IMR-90 (cell line): ENCODE measurements around the gene KLK6. TPM values are rescaled to one million over a fixed set of nuclear protein-coding genes. Genes with fewer than 3 reads are reported as not detected.

ENCODE experiments used
- ATAC-seq: fragments of 200-7000 bp; cut with Tn5 transposase; 2 replicates; pipeline ENCODE4 v1.9.1; 2020; ENCODE audit warnings: low read depth, mild to moderate bottlenecking, moderate library complexity
- BruUV-seq: library from RNA; stranded (reverse); fragments of 400-500 nt; replicated peaks from 2 replicates; lab custom pipeline; 2021; lab: Mats Ljungman, UMichigan
- CTCF ChIA-PET: fragments of 300-600 bp; formaldehyde crosslinking; extraction: SDS; loops from one replicate; lab custom pipeline; 2021; ENCODE audit warnings: antibody characterized with exemption; lab: Yijun Ruan, JAX
- POLR2A ChIA-PET: fragments of 300-600 bp; sonication (Branson Sonifier 250); formaldehyde crosslinking; loops from one replicate; lab custom pipeline; 2022; ENCODE audit warnings: antibody characterized with exemption; ENCODE audit not compliant: unreplicated experiment; lab: Charles Lee
- DNase-seq: peaks from one replicate; pipeline ENCODE4 v3.0.0; 2013
- H2AFZ ChIP-seq: replicated peaks from 2 replicates; pipeline ENCODE3; 2013; ENCODE audit warnings: low read length, mild to moderate bottlenecking; ENCODE audit not compliant: poor library complexity
- H2AK5ac ChIP-seq: 2 replicates; pipeline ENCODE4 v1.6.1; 2013; ENCODE audit warnings: low read depth, low read length, inconsistent platforms
- H2AK9ac ChIP-seq: replicated peaks from 2 replicates; pipeline ENCODE3; 2013; ENCODE audit warnings: mild to moderate bottlenecking, low read depth, low read length, moderate library complexity; ENCODE audit not compliant: poor library complexity
- H2BK120ac ChIP-seq: 2 replicates; pipeline ENCODE4 v1.6.1; 2013; ENCODE audit warnings: low read depth, low read length, inconsistent platforms
- H2BK15ac ChIP-seq: 3 replicates; pipeline ENCODE4 v1.6.1; 2013; ENCODE audit warnings: low read depth, low read length, inconsistent platforms
- H2BK20ac ChIP-seq: 2 replicates; pipeline ENCODE4 v1.6.1; 2013; ENCODE audit warnings: low read depth, mild to moderate bottlenecking, inconsistent platforms, low read length, moderate library complexity
- H2BK5ac ChIP-seq: 2 replicates; pipeline ENCODE4 v1.6.1; 2013; ENCODE audit warnings: mild to moderate bottlenecking, low read depth, low read length, inconsistent platforms; ENCODE audit not compliant: poor library complexity, severe bottlenecking
- H3K14ac ChIP-seq: replicated peaks from 2 replicates; pipeline ENCODE4 v1.6.1; 2013; ENCODE audit warnings: low read depth, low read length, inconsistent platforms
- H3K18ac ChIP-seq: 2 replicates; pipeline ENCODE4 v1.6.1; 2013; ENCODE audit warnings: low read depth, low read length, control low read depth
- H3K23ac ChIP-seq: 2 replicates; pipeline ENCODE4 v1.6.1; 2013; ENCODE audit warnings: low read depth, low read length, inconsistent platforms
- H3K27ac ChIP-seq: 2 replicates; pipeline ENCODE4 v1.5.1; 2013; ENCODE audit warnings: mild to moderate bottlenecking, control low read depth, low read length; ENCODE audit not compliant: insufficient read depth
- H3K27me3 ChIP-seq: 2 replicates; pipeline ENCODE4 v1.6.1; 2013; ENCODE audit warnings: low read length; ENCODE audit not compliant: control insufficient read depth, insufficient read depth
- H3K36me3 ChIP-seq: 2 replicates; pipeline ENCODE4 v1.6.1; 2013; ENCODE audit warnings: low read length, mixed read lengths; ENCODE audit not compliant: control insufficient read depth, insufficient read depth
- H3K4ac ChIP-seq: 2 replicates; pipeline ENCODE4 v1.6.1; 2013; ENCODE audit warnings: low read depth, low read length, inconsistent platforms
- H3K4me1 ChIP-seq: 2 replicates; pipeline ENCODE4 v1.6.1; 2013; ENCODE audit warnings: low read length, mixed read lengths; ENCODE audit not compliant: control insufficient read depth, insufficient read depth
- H3K4me2 ChIP-seq: 2 replicates; pipeline ENCODE4 v1.6.1; 2013; ENCODE audit warnings: low read depth, mild to moderate bottlenecking, control low read depth, low read length, moderate library complexity
- H3K4me3 ChIP-seq: 2 replicates; pipeline ENCODE4 v1.5.1; 2013; ENCODE audit warnings: low read depth, mild to moderate bottlenecking, control low read depth, low read length, moderate library complexity; ENCODE audit not compliant: insufficient read depth
- H3K56ac ChIP-seq: 2 replicates; pipeline ENCODE4 v1.6.1; 2013; ENCODE audit warnings: low read length, inconsistent platforms; ENCODE audit not compliant: insufficient read depth; ENCODE audit errors: extremely low read depth
- H3K79me1 ChIP-seq, 2 experiments: 2 replicates each; pipeline ENCODE4 v1.6.1; 2013; ENCODE audit warnings: low read length in 2 of 2, inconsistent platforms in 1 of 2, low read depth in 1 of 2
- H3K9ac ChIP-seq: 2 replicates; pipeline ENCODE4 v1.6.1; 2013; ENCODE audit warnings: low read depth, low read length, control low read depth
- H3K9me1 ChIP-seq: 2 replicates; pipeline ENCODE4 v1.6.1; 2013; ENCODE audit warnings: low read length, inconsistent platforms; ENCODE audit not compliant: insufficient read depth
- H3K9me3 ChIP-seq: 2 replicates; pipeline ENCODE4 v1.6.1; 2013; ENCODE audit warnings: low read length; ENCODE audit not compliant: control insufficient read depth, insufficient read depth
- H4K20me1 ChIP-seq: 2 replicates; pipeline ENCODE4 v1.6.1; 2013; ENCODE audit warnings: low read length, inconsistent platforms; ENCODE audit not compliant: insufficient read depth
- H4K5ac ChIP-seq: 2 replicates; pipeline ENCODE4 v1.6.1; 2013; ENCODE audit warnings: mild to moderate bottlenecking, low read depth, low read length, control low read depth
- H4K8ac ChIP-seq, 2 experiments: 2 replicates each; pipeline ENCODE4 v1.6.1; 2013; ENCODE audit warnings: low read depth in 2 of 2, low read length in 2 of 2, control low read depth in 1 of 2, inconsistent platforms in 1 of 2
- H4K91ac ChIP-seq: 2 replicates; pipeline ENCODE4 v1.6.1; 2013; ENCODE audit warnings: low read depth, low read length, inconsistent platforms; ENCODE audit not compliant: insufficient read depth
- BHLHE40 ChIP-seq: fragments of 150-350 bp; IDR thresholded peaks from 2 replicates; pipeline ENCODE4 v1.6.1; 2016; ENCODE audit warnings: mild to moderate bottlenecking, low read depth, low read length
- MAZ ChIP-seq: IDR thresholded peaks from 2 replicates; pipeline ENCODE4 v1.6.1; 2012; ENCODE audit warnings: low read depth, mild to moderate bottlenecking, low read length, improper control_type of control experiment, moderate library complexity, borderline replicate concordance
- WGBS, 2 experiments: methylation state at CpG; one replicate each; pipeline versions ENCODE4 v1.1.5 to v1.1.7; 2013; ENCODE audit warnings: missing lambda C conversion rate in 2 of 2; ENCODE audit not compliant: insufficient read length in 1 of 2; ENCODE audit errors: extremely low coverage in 2 of 2; 5-methylcytosine and 5-hydroxymethylcytosine counted together
- dilution Hi-C: fragments of 300-500 bp; cut with HindIII; formaldehyde crosslinking; loops from one replicate; pipeline ENCODE4 v1.14.3; 2018; ENCODE audit warnings: low sequenced_read_pairs; ENCODE audit not compliant: unreplicated experiment
- in situ Hi-C: fragments of 300-500 bp; cut with MboI; formaldehyde crosslinking; loops from 3 replicates; pipeline ENCODE4 v1.14.3; 2019; ENCODE audit warnings: low sequenced_read_pairs, inconsistent platforms, mixed read lengths
- intact Hi-C: fragments of 100-400 bp; cut with micrococcal nuclease; formaldehyde crosslinking; loops from 2 replicates; pipeline ENCODE4 v1.10.0; 2022
- polyA plus RNA-seq, 3 experiments: library from polyadenylated mRNA; depleted of rRNA; stranded (reverse); fragments of >200 nt; gene quantifications; 2 replicates each; pipeline ENCODE4 v1.2.3, GENCODE V29; 2012; ENCODE audit warnings: low replicate concordance in 1 of 3
- total RNA-seq: library from RNA; depleted of rRNA; stranded (reverse); fragments of >200 nt; gene quantifications from 2 replicates; pipeline ENCODE4 v1.2.3, GENCODE V29; 2012

Gene KLK6
- total and polyA plus RNA-seq, 2 of the 4 experiments (the other 2 are of a cell fraction) = not detected

GRCh38 chr19:50963381-50963780 is 6.0 kb downstream of the KLK6 start:
- POLR2A ChIA-PET = no interaction called here
- no peaks in the 10 kb centered on the region for H3K4me1 ChIP-seq
- H2AK5ac ChIP-seq = no peak overlapping the region
- H3K36me3 ChIP-seq = no peaks in the 10 kb centered on the region
- H3K9ac ChIP-seq = no peak overlapping the region
- H4K8ac ChIP-seq = no peak overlapping the region
- H4K5ac ChIP-seq = no peak overlapping the region
- H3K4ac ChIP-seq = no peak overlapping the region
- H2BK20ac ChIP-seq = no peak overlapping the region
- peaks cover 17% of the 10 kb centered on the region; the same call in 1 of the 2 replicates for H3K9me3 ChIP-seq
- dilution Hi-C loops = no loop called here
- CTCF ChIA-PET = no interaction called here
- ATAC-seq = no peak
- DNase-seq = no peak
- no peak overlapping the region for H2BK120ac ChIP-seq
- H2BK15ac ChIP-seq = no peak overlapping the region
- no peak overlapping the region for H3K4me2 ChIP-seq
- H3K4me3 ChIP-seq = no peak overlapping the region
- no peaks in the 10 kb centered on the region for H4K20me1 ChIP-seq
- H3K27ac ChIP-seq = no peak overlapping the region
- no peak overlapping the region for H2BK5ac ChIP-seq
- 20% methylated on average over 1 of the region's 6 CpGs; no CpG with 5 or more reads in 1 of the 2 experiments for WGBS, 2 experiments
- H2AK9ac ChIP-seq = no peak overlapping the region
- BruUV-seq = no TSS peak
- H2AFZ ChIP-seq = no peak overlapping the region
- no peak overlapping the region for H3K14ac ChIP-seq
- TF ChIP-seq MAZ (no peak), BHLHE40 (no peak)
- H4K91ac ChIP-seq = no peak overlapping the region
- H3K56ac ChIP-seq = no peak overlapping the region
- no peak overlapping the region for H3K23ac ChIP-seq
- no peak overlapping the region for H3K18ac ChIP-seq
- intact Hi-C loops = no loop called here
- H3K79me1 ChIP-seq = no peaks in the 10 kb centered on the region
- H3K27me3 ChIP-seq = no peaks in the 10 kb centered on the region
- H3K9me1 ChIP-seq = no peaks in the 10 kb centered on the region
- in situ Hi-C loops = no loop called here
